Heart left ventricle (tissue), 16 donors: Measurements from ENCODE around the gene CBX4. TPM values are rescaled to one million over a fixed set of nuclear protein-coding genes. Genes with fewer than 3 reads are reported as not detected.

Experiments used
- ATAC-seq, 4 donors: fragments of 200-7000 bp; cut with Tn5 transposase; one replicate each; pipeline ENCODE4 v1.9.1; 2020 to 2022; ENCODE audit warnings: moderate library complexity in 4 of 4, mild to moderate bottlenecking in 3 of 4, moderate number of reproducible peaks in 1 of 4
- DNase-seq, 5 donors: peaks; one replicate each; pipeline ENCODE4 v3.0.0-alpha.2; 2020
- H3K27ac ChIP-seq, 12 donors: fragments of 200-600 bp; sonication (generic) in 4 of 12; one replicate each; pipeline versions ENCODE4 v1.5.0 to v1.8.0; 2016 to 2022; ENCODE audit warnings: mild to moderate bottlenecking in 2 of 12
- H3K27me3 ChIP-seq, 9 donors: fragments of 200-600 bp; sonication (generic) in 2 of 9; one replicate each; pipeline versions ENCODE4 v1.5.1 to v1.8.0; 2016 to 2022; ENCODE audit warnings: mild to moderate bottlenecking in 3 of 9
- H3K36me3 ChIP-seq, 9 donors: fragments of 200-600 bp; sonication (generic) in 2 of 9; one replicate each; pipeline versions ENCODE4 v1.5.0 to v1.8.0; 2018 to 2022; ENCODE audit warnings: mild to moderate bottlenecking in 2 of 9
- H3K4me1 ChIP-seq, 12 donors: fragments of 200-600 bp; sonication (generic) in 4 of 12; one replicate each; pipeline versions ENCODE4 v1.5.0 to v1.8.0; 2016 to 2022; ENCODE audit warnings: mild to moderate bottlenecking in 3 of 12
- H3K4me3 ChIP-seq, 12 donors: fragments of 200-600 bp; sonication (generic) in 4 of 12; one replicate each; pipeline versions ENCODE4 v1.5.0 to v1.8.0; 2017 to 2022; ENCODE audit warnings: mild to moderate bottlenecking in 9 of 12, moderate library complexity in 4 of 12
- H3K9me3 ChIP-seq, 12 donors: fragments of 200-600 bp; sonication (generic) in 4 of 12; one replicate each; pipeline versions ENCODE4 v1.5.0 to v1.8.0; 2016 to 2022; ENCODE audit warnings: mild to moderate bottlenecking in 1 of 12
- CTCF ChIP-seq, 12 donors: fragments of 200-600 bp; sonication (generic) in 4 of 12; IDR thresholded peaks; one replicate each; pipeline versions ENCODE4 v1.5.0 to v1.8.0; 2018 to 2022; ENCODE audit warnings: antibody characterized with exemption in 12 of 12, mild to moderate bottlenecking in 5 of 12
- POLR2A ChIP-seq, 2 donors: fragments of 450-650 bp; IDR thresholded peaks; one replicate each; pipeline ENCODE4 v1.6.1; 2017; ENCODE audit warnings: antibody characterized with exemption in 2 of 2, mild to moderate bottlenecking in 2 of 2, moderate library complexity in 2 of 2
- WGBS, 4 donors: extraction: QIAGEN DNeasy Blood & Tissue Kit in 2 of 4; methylation state at CpG; one replicate each; pipeline versions ENCODE4 v1.1.5 to v1.1.7; 2013 to 2018; 5-methylcytosine and 5-hydroxymethylcytosine counted together
- intact Hi-C, 10 donors: fragments of 100-400 bp; cut with DNase I; formaldehyde crosslinking; loops; one replicate each; pipeline versions ENCODE4 v1.11.1 to v1.14.2; 2022
- polyA plus RNA-seq, 2 donors: library from polyadenylated mRNA; stranded (reverse); fragments of 200-250 nt; gene quantifications; one replicate each; pipeline ENCODE4 v1.2.3, GENCODE V29; 2013
- total RNA-seq, 9 donors: library from RNA; depleted of rRNA in 2 of 9; stranded (reverse); fragments of >200 nt in 2 of 9; fragmentation: NEBNext Ultra II Directional in 3 of 9; extraction: Animal tissue kit (Norgen Biotek cat#: 25700) in 3 of 9; gene quantifications; one replicate each; pipeline versions ENCODE4 v1.1.0 to v1.2.4, GENCODE V29; 2016 to 2023
- donor health status: ischemic (EF 13 %, LVEDD 7.1; RV severe dilation, severe dysfunction).
- donor health status: healthy with polysubstance abuse.
- donor health status: DM: no; HTN: yes; CAD: no.
- donor health status: DM: no; HTN: no; CAD: no.
- donor health status: ischemic (EF 25% LVEDD 6.9; RV normal size, moderate dysfunction).
- donor health status: ischemic (EF 25% LVEDD 5.7; RV mildly dilated, moderate dysfunction).
- donor health status: healthy.
- donor health status: DM: yes; HTN: yes; CAD: no.
- donor health status: ischemic (EF 35%, LVEDD 5.7; RV mildly dilated, moderate dysfunction).
- donor health status: nonischemic (EF 11% LVEDD 7.7; RV severe dilation, severe dysfunction).
- donor health status: DM: yes; HTN: yes; CAD: no.
- donor health status: PGD.
- donor health status: ischemic (EF 29% LVEDD 5.4; RV normal size, mild dysfunction).
- donor health status: nonischemic (EF 23%, LVEDD 6.1; RV moderate dilation, normal function).

CBX4 gene
- total and polyA plus RNA-seq, 11 donors = 10.9 to 41.1 (median 26.8) TPM

- no peak for ATAC-seq
- no peak for DNase-seq
- intact Hi-C loops = loop anchor here in 5 of 10 donors (5.0 to 10.0 kb wide), 5 partner anchors 64 to 139 kb away; no protein-coding TSS in a partner anchor
- Histone ChIP-seq H3K4me1 (peaks cover 0 to 41% (median 27%) of the 10 kb centered on the region in 12 donors), H3K27ac (no peak overlapping the region), H3K9me3 (no peaks in the 10 kb centered on the region), H3K27me3 (peaks cover 4 to 27% (median 6%) of the 10 kb centered on the region in 9 donors), H3K4me3 (no peak overlapping the region), H3K36me3 (no peaks in the 10 kb centered on the region)
- 84 to 94% (median 90%) methylated on average over 12 of the region's 12 CpGs for WGBS, 4 donors
- TF ChIP-seq POLR2A (IDR thresholded peaks at IDR 0.05) (no peak), CTCF (IDR thresholded peaks at IDR 0.05) (no peak)
These were observed 8.6 kb upstream of the CBX4 start for GRCh38 chr17:79847698-79848369.

- DNase-seq = peak in 1 of 5 donors; percentile 27
- Histone ChIP-seq H3K36me3 (no peaks in the 10 kb centered on the region), H3K4me3 (peak overlapping the region in 3 of 12 donors; percentile 64 to 72 (median 68)), H3K4me1 (peaks cover 0 to 55% (median 45%) of the 10 kb centered on the region in 12 donors), H3K27ac (peak overlapping the region in 8 of 12 donors; percentile 28 to 86 (median 66)), H3K27me3 (peaks cover 25 to 50% (median 29%) of the 10 kb centered on the region in 9 donors), H3K9me3 (no peaks in the 10 kb centered on the region)
- WGBS, 4 donors = 27 to 43% (median 35%) methylated on average over 7 of the region's 7 CpGs
- ATAC-seq = peak in 2 of 4 donors; percentile 14 to 21
- TF ChIP-seq CTCF (IDR thresholded peaks at IDR 0.05) (no peak), POLR2A (IDR thresholded peaks at IDR 0.05) (no peak)
- intact Hi-C loops = loop anchor here in 5 of 10 donors (2.0 to 10.0 kb wide), 6 partner anchors 67 to 145 kb away; no protein-coding TSS in a partner anchor
These were observed 6.3 kb upstream of the CBX4 start for GRCh38 chr17:79845601-79845949.

GRCh38 chr17:79844869-79845600 lies 5.8 kb upstream of the CBX4 start:
- Histone ChIP-seq H3K4me3 (peak overlapping the region; percentile 43 to 79 (median 65)), H3K27ac (peak overlapping the region in 10 of 12 donors; percentile 50 to 86 (median 68)), H3K36me3 (no peaks in the 10 kb centered on the region), H3K4me1 (peaks cover 0 to 61% (median 50%) of the 10 kb centered on the region in 12 donors), H3K9me3 (no peaks in the 10 kb centered on the region), H3K27me3 (peaks cover 27 to 55% (median 34%) of the 10 kb centered on the region in 9 donors)
- 4 to 22% (median 6%) methylated on average over 9 to 38 of the region's 38 CpGs for WGBS, 4 donors
- intact Hi-C loops = loop anchor here in 6 of 10 donors (2.0 to 10.0 kb wide), 9 partner anchors 38 to 147 kb away; partner anchors contain the start of gene CBX8 (in 2 of the 6)
- TF ChIP-seq POLR2A (IDR thresholded peaks at IDR 0.05) (no peak), CTCF (IDR thresholded peaks at IDR 0.05) (peak; percentile 72 to 89 (median 80))
- ATAC-seq = peak; percentile 38 to 80 (median 70)
- peak in 4 of 5 donors; percentile 62 to 84 (median 65) for DNase-seq
